Nephron (organoid): ENCODE data around the gene OCLN.
A peak's percentile ranks its signal among the peaks of the same experiment; 100 is the strongest.
"Not testable (repeated sequence)": the region's sequence is repeated elsewhere in the genome, so short reads cannot be mapped to it uniquely, and the experiment has no call there.

Source experiments
- H3K27ac Mint-ChIP-seq, 3 experiments: 2 replicates each; pipeline ENCODE4 v1.8.0; 2020; ENCODE audit warnings: mixed read lengths in 3 of 3, mild to moderate bottlenecking in 2 of 3, moderate library complexity in 1 of 3
- H3K27me3 Mint-ChIP-seq: 2 replicates; pipeline ENCODE4 v1.8.0; 2021; ENCODE audit warnings: low read depth, mild to moderate bottlenecking, moderate library complexity, mixed read lengths
- H3K36me3 Mint-ChIP-seq: 2 replicates; pipeline ENCODE4 v1.8.0; 2020; ENCODE audit warnings: low read depth, mixed read lengths
- H3K4me1 Mint-ChIP-seq: 2 replicates; pipeline ENCODE4 v1.8.0; 2020; ENCODE audit warnings: mixed read lengths
- H3K4me3 Mint-ChIP-seq, 3 experiments: 2 replicates each; pipeline ENCODE4 v1.8.0; 2020; ENCODE audit warnings: mild to moderate bottlenecking in 3 of 3, mixed read lengths in 3 of 3, moderate library complexity in 2 of 3
- H3K9me3 Mint-ChIP-seq: 2 replicates; pipeline ENCODE4 v1.8.0; 2020; ENCODE audit warnings: mixed read lengths
- CTCF ChIP-seq, 3 experiments: fragments of 200-600 bp; sonication (generic); IDR thresholded peaks; one replicate each; pipeline ENCODE4 v1.5.0; 2021; ENCODE audit warnings: antibody characterized with exemption in 3 of 3; ENCODE audit not compliant: unreplicated experiment in 3 of 3

Gene OCLN

GRCh38 chr5:69477170-69477569, 15.4 kb upstream of the OCLN start:
- Mint-ChIP-seq H3K4me1 (no peaks in the 10 kb centered on the region), H3K27me3 (no peaks in the 10 kb centered on the region), H3K4me3 (no peak overlapping the region), H3K9me3 (no peaks in the 10 kb centered on the region), H3K27ac (no peak overlapping the region), H3K36me3 (no peaks in the 10 kb centered on the region)
- no peak for TF ChIP-seq CTCF (IDR thresholded peaks at IDR 0.05; ENCODE audit: unreplicated experiment in 3 of 3)

- H3K27me3 Mint-ChIP-seq, H3K9me3 Mint-ChIP-seq, H3K4me3 Mint-ChIP-seq, H3K4me1 Mint-ChIP-seq, H3K36me3 Mint-ChIP-seq, H3K27ac Mint-ChIP-seq: not testable (repeated sequence)
Measured at GRCh38 chr5:69478296-69478695, 14.3 kb upstream of the OCLN start.

- Mint-ChIP-seq H3K4me1 (no peaks in the 10 kb centered on the region), H3K27ac (no peak overlapping the region), H3K4me3 (no peak overlapping the region), H3K9me3 (no peaks in the 10 kb centered on the region), H3K36me3 (no peaks in the 10 kb centered on the region), H3K27me3 (peaks cover 29% of the 10 kb centered on the region)
- no peak for TF ChIP-seq CTCF (IDR thresholded peaks at IDR 0.05; ENCODE audit: unreplicated experiment in 3 of 3)
Measured at GRCh38 chr5:69484891-69485290, 7.7 kb upstream of the OCLN start.

- no peak for TF ChIP-seq CTCF (IDR thresholded peaks at IDR 0.05; ENCODE audit: unreplicated experiment in 3 of 3)
- no peaks in the 10 kb centered on the region for H3K9me3 Mint-ChIP-seq
- H3K27ac Mint-ChIP-seq, result peak overlapping the region in 1 of 3 experiments; percentile 2
- no peak overlapping the region for H3K4me3 Mint-ChIP-seq
- no peaks in the 10 kb centered on the region for H3K36me3 Mint-ChIP-seq
- no peaks in the 10 kb centered on the region for H3K4me1 Mint-ChIP-seq
- peaks cover 35% of the 10 kb centered on the region for H3K27me3 Mint-ChIP-seq
Measured at GRCh38 chr5:69485471-69485870, 7.1 kb upstream of the OCLN start.

- H3K27ac Mint-ChIP-seq, result peak overlapping the region in 1 of 3 experiments; percentile 67
- H3K9me3 Mint-ChIP-seq, result no peaks in the 10 kb centered on the region
- H3K4me1 Mint-ChIP-seq, result no peaks in the 10 kb centered on the region
- no peaks in the 10 kb centered on the region for H3K36me3 Mint-ChIP-seq
- no peak overlapping the region for H3K4me3 Mint-ChIP-seq
- peaks cover 68% of the 10 kb centered on the region for H3K27me3 Mint-ChIP-seq
- no peak for TF ChIP-seq CTCF (IDR thresholded peaks at IDR 0.05; ENCODE audit: unreplicated experiment in 3 of 3)
Measured at GRCh38 chr5:69489246-69489645, 3.3 kb upstream of the OCLN start.

GRCh38 chr5:69491027-69491426, 1.6 kb upstream of the OCLN start:
- H3K27ac Mint-ChIP-seq, result no peak overlapping the region
- no peaks in the 10 kb centered on the region for H3K4me1 Mint-ChIP-seq
- H3K27me3 Mint-ChIP-seq, result peaks cover 85% of the 10 kb centered on the region
- H3K4me3 Mint-ChIP-seq, result peak overlapping the region; percentile 86 to 87 (median 87)
- no peak for TF ChIP-seq CTCF (IDR thresholded peaks at IDR 0.05; ENCODE audit: unreplicated experiment in 3 of 3)
- H3K36me3 Mint-ChIP-seq, result no peaks in the 10 kb centered on the region
- H3K9me3 Mint-ChIP-seq, result no peaks in the 10 kb centered on the region
